ENCODE data around the gene ZNF526. TPM values are rescaled to one million over a fixed set of nuclear protein-coding genes. Genes with fewer than 3 reads are reported as not detected.

The ZNF526 gene
- total RNA-seq, 2 donors from 2014 or later, result 15.7 to 16.0 TPM

DNA sequence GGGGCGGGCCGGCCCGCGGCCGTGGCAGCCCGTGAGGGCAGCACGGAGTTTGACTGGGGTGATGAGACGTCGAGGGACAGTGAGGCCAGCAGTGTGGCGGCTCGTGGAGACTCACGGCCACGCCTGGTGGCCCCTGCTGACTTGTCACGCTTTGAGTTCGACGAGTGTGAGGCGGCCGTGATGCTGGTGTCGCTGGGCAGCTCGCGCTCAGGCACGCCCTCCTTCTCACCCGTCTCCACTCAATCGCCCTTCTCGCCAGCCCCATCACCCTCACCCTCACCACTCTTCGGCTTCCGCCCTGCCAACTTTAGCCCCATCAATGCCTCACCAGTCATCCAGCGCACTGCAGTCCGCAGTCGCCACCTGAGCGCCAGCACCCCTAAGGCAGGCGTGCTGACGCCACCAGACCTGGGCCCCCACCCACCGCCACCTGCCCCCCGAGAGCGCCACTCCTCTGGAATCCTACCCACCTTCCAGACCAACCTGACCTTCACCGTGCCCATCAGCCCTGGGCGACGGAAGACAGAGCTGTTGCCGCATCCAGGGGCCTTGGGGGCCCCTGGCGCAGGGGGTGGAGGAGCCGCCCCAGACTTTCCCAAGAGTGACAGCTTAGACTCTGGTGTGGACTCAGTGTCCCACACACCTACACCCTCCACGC is 53.4 kb downstream of the ZNF526 start:
- no peak overlapping the region for H3K4me3 ChIP-seq (ENCODE audit: low read length)
- no peak for DNase-seq
- no peaks in the 10 kb centered on the region for H3K9me3 Mint-ChIP-seq
- 93 to 98% methylated on average over 39 to 43 of the region's 43 CpGs for WGBS, 2 experiments (ENCODE audit: insufficient coverage in 1 of 2, insufficient read length in 1 of 2)
- H3K4me1 Mint-ChIP-seq, result peaks cover 23% of the 10 kb centered on the region
- H3K4me3 Mint-ChIP-seq, result no peak overlapping the region
- H3K9me3 ChIP-seq (ENCODE audit: control insufficient read depth, low read length), result no peaks in the 10 kb centered on the region
- no peak overlapping the region for H3K27ac Mint-ChIP-seq
- no peak overlapping the region for H3K27ac ChIP-seq (ENCODE audit: low read depth, low read length)
- no peaks in the 10 kb centered on the region for H3K27me3 Mint-ChIP-seq (ENCODE audit: insufficient read depth)
- H3K4me1 ChIP-seq (ENCODE audit: control insufficient read depth, insufficient read depth, low read length), result peaks cover 4% of the 10 kb centered on the region
- H3K36me3 ChIP-seq (ENCODE audit: control insufficient read depth, insufficient read depth, low read length), result peaks cover 16% of the 10 kb centered on the region
- H3K36me3 Mint-ChIP-seq (ENCODE audit: low read depth), result peaks cover 23% of the 10 kb centered on the region
- H3K27me3 ChIP-seq (ENCODE audit: control insufficient read depth, insufficient read depth, low read length, poor library complexity, severe bottlenecking), result no peaks in the 10 kb centered on the region
- TF ChIP-seq CTCF (conservative IDR thresholded peaks at IDR 0.05), result no peak
- no peak overlapping the region for H3K9ac ChIP-seq (ENCODE audit: extremely low read depth, low read length, poor library complexity, severe bottlenecking)

GRCh38 chr19:42274065-42274682 is 54.1 kb downstream of the ZNF526 start:
- Histone ChIP-seq H3K4me3 (ENCODE audit: low read length) (no peak overlapping the region), H3K36me3 (ENCODE audit: control insufficient read depth, insufficient read depth, low read length) (peaks cover 16% of the 10 kb centered on the region), H3K4me1 (ENCODE audit: control insufficient read depth, insufficient read depth, low read length) (peaks cover 6% of the 10 kb centered on the region), H3K27ac (ENCODE audit: low read depth, low read length) (no peak overlapping the region), H3K9me3 (ENCODE audit: control insufficient read depth, low read length) (no peaks in the 10 kb centered on the region), H3K9ac (ENCODE audit: extremely low read depth, low read length, poor library complexity, severe bottlenecking) (no peak overlapping the region), H3K27me3 (ENCODE audit: control insufficient read depth, insufficient read depth, low read length, poor library complexity, severe bottlenecking) (no peaks in the 10 kb centered on the region)
- H3K4me1 Mint-ChIP-seq, result peaks cover 25% of the 10 kb centered on the region
- DNase-seq, result no peak
- no peak for TF ChIP-seq CTCF (conservative IDR thresholded peaks at IDR 0.05)
- no peaks in the 10 kb centered on the region for H3K9me3 Mint-ChIP-seq
- peaks cover 23% of the 10 kb centered on the region for H3K36me3 Mint-ChIP-seq (ENCODE audit: low read depth)
- no peak overlapping the region for H3K27ac Mint-ChIP-seq
- WGBS, 2 experiments (ENCODE audit: insufficient coverage in 1 of 2, insufficient read length in 1 of 2), result 93 to 97% methylated on average over 13 to 22 of the region's 22 CpGs
- no peaks in the 10 kb centered on the region for H3K27me3 Mint-ChIP-seq (ENCODE audit: insufficient read depth)
- H3K4me3 Mint-ChIP-seq, result no peak overlapping the region

GRCh38 chr19:42275103-42275502 is 55.0 kb downstream of the ZNF526 start:
- Histone ChIP-seq H3K27ac (ENCODE audit: low read depth, low read length) (no peak overlapping the region), H3K27me3 (ENCODE audit: control insufficient read depth, insufficient read depth, low read length, poor library complexity, severe bottlenecking) (no peaks in the 10 kb centered on the region), H3K4me1 (ENCODE audit: control insufficient read depth, insufficient read depth, low read length) (peaks cover 9% of the 10 kb centered on the region), H3K9me3 (ENCODE audit: control insufficient read depth, low read length) (no peaks in the 10 kb centered on the region), H3K4me3 (ENCODE audit: low read length) (no peak overlapping the region), H3K9ac (ENCODE audit: extremely low read depth, low read length, poor library complexity, severe bottlenecking) (no peak overlapping the region), H3K36me3 (ENCODE audit: control insufficient read depth, insufficient read depth, low read length) (peaks cover 16% of the 10 kb centered on the region)
- TF ChIP-seq CTCF (conservative IDR thresholded peaks at IDR 0.05), result no peak
- Mint-ChIP-seq H3K27me3 (ENCODE audit: insufficient read depth) (no peaks in the 10 kb centered on the region), H3K9me3 (no peaks in the 10 kb centered on the region), H3K27ac (no peak overlapping the region), H3K4me1 (peaks cover 24% of the 10 kb centered on the region), H3K36me3 (ENCODE audit: low read depth) (peaks cover 23% of the 10 kb centered on the region), H3K4me3 (no peak overlapping the region)
- DNase-seq, result no peak
- 90 to 98% methylated on average over 5 to 7 of the region's 7 CpGs for WGBS, 2 experiments (ENCODE audit: insufficient coverage in 1 of 2, insufficient read length in 1 of 2)
